Gastroesophageal sphincter (tissue), 4 donors: ENCODE results near the gene IDH2. TPM values are rescaled to one million over a fixed set of nuclear protein-coding genes. Genes with fewer than 3 reads are reported as not detected.

Experiments used
- ATAC-seq: fragments of 150-250 bp; one replicate; pipeline ENCODE4 v1.9.1; 2016; ENCODE audit warnings: mild to moderate bottlenecking, moderate library complexity
- H3K27ac ChIP-seq, 4 donors: fragments of 200-600 bp; sonication (generic) in 3 of 4; 1 replicate in 3 of 4; 2 replicates in 1 of 4; pipeline ENCODE4 v1.5.1; 2016 to 2019
- H3K27me3 ChIP-seq: fragments of 200-600 bp; sonication (generic); one replicate; pipeline ENCODE4 v1.5.1; 2019
- H3K36me3 ChIP-seq, 2 donors: fragments of 200-600 bp; sonication (generic); one replicate each; pipeline ENCODE4 v1.5.1; 2019; ENCODE audit warnings: control low read depth in 1 of 2
- H3K4me1 ChIP-seq, 3 donors: fragments of 200-600 bp; sonication (generic); 1 replicate in 2 of 3; 2 replicates in 1 of 3; pipeline ENCODE4 v1.5.1; 2016 to 2019; ENCODE audit warnings: control low read depth in 2 of 3
- H3K4me3 ChIP-seq, 2 donors: fragments of 200-600 bp; sonication (generic); one replicate each; pipeline ENCODE4 v1.5.1; 2019; ENCODE audit warnings: mild to moderate bottlenecking in 1 of 2, moderate library complexity in 1 of 2
- H3K9me3 ChIP-seq, 3 donors: fragments of 200-600 bp; sonication (generic); one replicate each; pipeline ENCODE4 v1.5.1; 2017 to 2019; ENCODE audit warnings: control low read depth in 2 of 3
- CTCF ChIP-seq, 4 experiments: fragments of 200-600 bp in 2 of 4; fragments of 450-650 bp in 2 of 4; sonication (generic) in 1 of 4; IDR thresholded peaks; one replicate each; pipeline ENCODE4 v1.5.1; 2017 to 2019; ENCODE audit warnings: antibody characterized with exemption in 4 of 4, mild to moderate bottlenecking in 2 of 4, moderate library complexity in 2 of 4
- EP300 ChIP-seq: sonication (generic); formaldehyde crosslinking; IDR thresholded peaks from one replicate; pipeline ENCODE4 v1.6.1; 2017; ENCODE audit warnings: antibody characterized with exemption, mild to moderate bottlenecking
- POLR2A ChIP-seq, 2 donors: fragments of 450-650 bp; IDR thresholded peaks; one replicate each; pipeline ENCODE4 v1.6.1; 2017; ENCODE audit warnings: antibody characterized with exemption in 2 of 2, mild to moderate bottlenecking in 2 of 2, moderate library complexity in 1 of 2
- POLR2AphosphoS5 ChIP-seq: sonication (generic); formaldehyde crosslinking; IDR thresholded peaks from one replicate; pipeline ENCODE4 v1.6.1; 2017; ENCODE audit warnings: antibody characterized with exemption
- WGBS, 2 donors: methylation state at CpG; one replicate each; pipeline ENCODE4 v1.1.5; 2018; ENCODE audit warnings: low coverage in 1 of 2; 5-methylcytosine and 5-hydroxymethylcytosine counted together
- total RNA-seq, 4 donors: library from RNA; depleted of rRNA; stranded (reverse); fragments of >200 nt; gene quantifications; one replicate each; pipeline ENCODE4 v1.1.0, GENCODE V29; 2016

Gene IDH2
- total RNA-seq, 4 donors from 2014 or later, result 45.2 to 289 (median 132) TPM

GRCh38 chr15:90084876-90085423, 17.3 kb downstream of the IDH2 start:
- Histone ChIP-seq H3K27ac (peak overlapping the region in 3 of 4 donors; percentile 31 to 51 (median 39)), H3K9me3 (no peaks in the 10 kb centered on the region), H3K4me3 (no peak overlapping the region), H3K4me1 (peaks cover 0 to 28% (median 9%) of the 10 kb centered on the region in 3 donors), H3K36me3 (peaks cover 0 to 96% of the 10 kb centered on the region in 2 donors), H3K27me3 (no peaks in the 10 kb centered on the region)
- WGBS, 2 donors, result 80% methylated on average over 1 of the region's 18 CpGs; no CpG with 5 or more reads in 1 of the 2 donors
- TF ChIP-seq EP300 (no peak), POLR2A (IDR thresholded peaks at IDR 0.05) (no peak), POLR2AphosphoS5 (no peak), CTCF (IDR thresholded peaks at IDR 0.05) (no peak)
- ATAC-seq, result no peak

- peak overlapping the region in 2 of 4 donors; percentile 39 to 51 for H3K27ac ChIP-seq
- no peak overlapping the region for H3K4me3 ChIP-seq
- ATAC-seq, result no peak
- H3K4me1 ChIP-seq, result peaks cover 0 to 28% (median 9%) of the 10 kb centered on the region in 3 donors
- H3K9me3 ChIP-seq, result no peaks in the 10 kb centered on the region
- peaks cover 0 to 96% of the 10 kb centered on the region in 2 donors for H3K36me3 ChIP-seq
- TF ChIP-seq EP300 (no peak), POLR2AphosphoS5 (no peak), CTCF (IDR thresholded peaks at IDR 0.05) (no peak), POLR2A (IDR thresholded peaks at IDR 0.05) (no peak)
- no CpG with 5 or more reads among the region's 14 CpGs for WGBS, 2 donors
- H3K27me3 ChIP-seq, result no peaks in the 10 kb centered on the region
These were observed 18.2 kb downstream of the IDH2 start for GRCh38 chr15:90083954-90084607.

- WGBS, 2 donors, result 95 to 97% methylated on average over 3 of the region's 5 CpGs
- no peak for ATAC-seq
- no peaks in the 10 kb centered on the region for H3K9me3 ChIP-seq
- peaks cover 0 to 96% of the 10 kb centered on the region in 2 donors for H3K36me3 ChIP-seq
- no peaks in the 10 kb centered on the region for H3K27me3 ChIP-seq
- H3K27ac ChIP-seq, result peak overlapping the region in 3 of 4 donors; percentile 17 to 51 (median 39)
- peaks cover 0 to 28% (median 9%) of the 10 kb centered on the region in 3 donors for H3K4me1 ChIP-seq
- no peak overlapping the region for H3K4me3 ChIP-seq
- TF ChIP-seq EP300 (no peak), POLR2AphosphoS5 (no peak), CTCF (IDR thresholded peaks at IDR 0.05) (no peak), POLR2A (IDR thresholded peaks at IDR 0.05) (no peak)
These were observed 18.8 kb downstream of the IDH2 start for GRCh38 chr15:90083419-90083818.

- H3K9me3 ChIP-seq, result no peaks in the 10 kb centered on the region
- WGBS, 2 donors, result 60% methylated on average over 1 of the region's 9 CpGs; no CpG with 5 or more reads in 1 of the 2 donors
- no peaks in the 10 kb centered on the region for H3K27me3 ChIP-seq
- H3K4me3 ChIP-seq, result no peak overlapping the region
- peaks cover 0 to 89% of the 10 kb centered on the region in 2 donors for H3K36me3 ChIP-seq
- TF ChIP-seq POLR2AphosphoS5, result no peak
- TF ChIP-seq CTCF (IDR thresholded peaks at IDR 0.05), result no peak
- no peak for TF ChIP-seq EP300
- TF ChIP-seq POLR2A (IDR thresholded peaks at IDR 0.05), result no peak
- ATAC-seq, result no peak
- peaks cover 0 to 23% (median 9%) of the 10 kb centered on the region in 3 donors for H3K4me1 ChIP-seq
- H3K27ac ChIP-seq, result peak overlapping the region in 3 of 4 donors; percentile 49 to 57 (median 55)
These were observed 20.0 kb downstream of the IDH2 start for GRCh38 chr15:90082140-90082715.
